Head of caudate nucleus (tissue), 42 donors: Measurements from ENCODE around the gene SBK2.
"Not testable (repeated sequence)": the region's sequence is repeated elsewhere in the genome, so short reads cannot be mapped to it uniquely, and the experiment has no call there.

Source experiments
- DNase-seq, 42 donors: peaks; one replicate each; pipeline versions ENCODE4 v3.0.0 to v3.0.0-alpha.2; 2020 to 2021; ENCODE audit warnings: mixed read lengths in 7 of 42
- intact Hi-C: fragments of 100-400 bp; cut with DNase I; formaldehyde crosslinking; loops from one replicate; pipeline ENCODE4 v1.15.0; 2022

SBK2 gene

GRCh38 chr19:55539090-55539984 is 2.4 kb upstream of the SBK2 start:
- intact Hi-C loops, result no loop called here
- DNase-seq, result no peak

- intact Hi-C loops, result no loop called here
- no peak for DNase-seq
Observed at GRCh38 chr19:55538132-55538531, 1.2 kb upstream of the SBK2 start.

GRCh38 chr19:55537741-55538111 is 793 bp upstream of the SBK2 start:
- no peak for DNase-seq
- intact Hi-C loops, result no loop called here

GRCh38 chr19:55536366-55536765 is 567 bp downstream of the SBK2 start:
- intact Hi-C loops, result no loop called here
- DNase-seq, result no peak

- intact Hi-C loops, result no loop called here
- no peak for DNase-seq
Observed at GRCh38 chr19:55535965-55536350, 975 bp downstream of the SBK2 start.

GRCh38 chr19:55535173-55535964 is 1.6 kb downstream of the SBK2 start:
- no peak for DNase-seq
- intact Hi-C loops, result no loop called here

- DNase-seq, result not testable (repeated sequence)
Observed at GRCh38 chr19:55534280-55534679, 2.7 kb downstream of the SBK2 start.

GRCh38 chr19:55530996-55531395 is 5.9 kb downstream of the SBK2 start:
- no peak for DNase-seq
- intact Hi-C loops, result no loop called here

More at GRCh38 chr19:55534280-55534679, 2.7 kb downstream of the SBK2 start:
- intact Hi-C loops, result not testable (repeated sequence)

GRCh38 chr19:55529636-55530234 is 7.2 kb downstream of the SBK2 start:
- intact Hi-C loops, result no loop called here
- DNase-seq, result no peak

GRCh38 chr19:55528030-55528803 is 8.7 kb downstream of the SBK2 start:
- intact Hi-C loops, result no loop called here
- peak in 16 of 42 donors; percentile 5 to 66 (median 24) for DNase-seq

- no peak for DNase-seq
- intact Hi-C loops, result no loop called here
Observed at GRCh38 chr19:55527197-55528029, 9.5 kb downstream of the SBK2 start.

- intact Hi-C loops, result no loop called here
Observed at GRCh38 chr19:55526216-55527196, 10.4 kb downstream of the SBK2 start.

GRCh38 chr19:55525289-55526101 is 11.4 kb downstream of the SBK2 start:
- no peak for DNase-seq
- intact Hi-C loops, result no loop called here

More at GRCh38 chr19:55526216-55527196, 10.4 kb downstream of the SBK2 start:
- DNase-seq, result peak in 14 of 42 donors; percentile 10 to 47 (median 23)

GRCh38 chr19:55520691-55521292 is 16.1 kb downstream of the SBK2 start:
- intact Hi-C loops, result no loop called here
- DNase-seq, result no peak

- no peak for DNase-seq
- intact Hi-C loops, result no loop called here
Observed at GRCh38 chr19:55519451-55520311, 17.3 kb downstream of the SBK2 start.
